ENCODE measurements around the gene WIPI1.
"Not testable (repeated sequence)": the region's sequence is repeated elsewhere in the genome, so short reads cannot be mapped to it uniquely, and the experiment has no call there.

- not testable (repeated sequence) for TF ChIP-seq FOXK2 (IDR thresholded peaks at IDR 0.05); SUZ12 (IDR thresholded peaks at IDR 0.05); SP1 (IDR thresholded peaks at IDR 0.05); BHLHE40 (IDR thresholded peaks at IDR 0.05; ENCODE audit: borderline replicate concordance)
Observed at GRCh38 chr17:68403837-68404236, 53.5 kb downstream of the WIPI1 start.

Measured in HEK293T (cell line).